HepG2 (cell line): ENCODE measurements around the gene SPATA33. TPM values are rescaled to one million over a fixed set of nuclear protein-coding genes. Genes with fewer than 3 reads are reported as not detected.

ENCODE experiments used
- CAMTA2 ChIP-seq: sonication (generic); formaldehyde crosslinking; IDR thresholded peaks from 2 replicates; pipeline ENCODE4 v1.4.0; 2020; ENCODE audit warnings: mild to moderate bottlenecking, missing genetic modification reagents, borderline replicate concordance
- CSRNP2 ChIP-seq: sonication (generic); formaldehyde crosslinking; conservative IDR thresholded peaks from 2 replicates; pipeline ENCODE4 v1.8.0; 2022; ENCODE audit warnings: low read depth, missing genetic modification reagents
- HDAC1 ChIP-seq: sonication (generic); formaldehyde crosslinking; IDR thresholded peaks from 2 replicates; pipeline ENCODE4 v1.5.1; 2020; ENCODE audit warnings: mild to moderate bottlenecking, missing genetic modification reagents
- HNF1B ChIP-seq: sonication (generic); formaldehyde crosslinking; IDR thresholded peaks from 2 replicates; pipeline ENCODE4 v1.5.1; 2020; ENCODE audit warnings: mild to moderate bottlenecking, moderate library complexity, missing genetic modification reagents
- KDM4B ChIP-seq: sonication (generic); formaldehyde crosslinking; IDR thresholded peaks from 2 replicates; pipeline ENCODE4 v1.4.0; 2020; ENCODE audit warnings: missing genetic modification reagents
- KLF13 ChIP-seq: sonication (generic); formaldehyde crosslinking; IDR thresholded peaks from 2 replicates; pipeline ENCODE4 v1.4.0; 2020; ENCODE audit warnings: mild to moderate bottlenecking, missing genetic modification reagents
- NFYB ChIP-seq: sonication (generic); formaldehyde crosslinking; IDR thresholded peaks from 2 replicates; pipeline ENCODE4 v1.4.0; 2020; ENCODE audit warnings: missing genetic modification reagents
- PTBP1 ChIP-seq: fragments of 200-400 bp; formaldehyde crosslinking; IDR thresholded peaks from 2 replicates; pipeline ENCODE4 v1.6.1; 2018; ENCODE audit warnings: low read length, low read depth; ENCODE audit not compliant: poor library complexity, severe bottlenecking
- RARA ChIP-seq: IDR thresholded peaks from 2 replicates; pipeline ENCODE4 v1.6.1; 2016; ENCODE audit warnings: missing genetic modification reagents, missing compliant biosample characterization
- ZNF558 ChIP-seq: sonication (generic); formaldehyde crosslinking; IDR thresholded peaks from 2 replicates; pipeline ENCODE4 v1.9.0; 2022; ENCODE audit warnings: mild to moderate bottlenecking, missing genetic modification reagents, borderline replicate concordance
- ZNF629 ChIP-seq: sonication (generic); formaldehyde crosslinking; conservative IDR thresholded peaks from 2 replicates; pipeline ENCODE4 v1.5.0; 2020; ENCODE audit warnings: missing genetic modification reagents
- polyA plus RNA-seq, 8 experiments: library from polyadenylated mRNA; depleted of rRNA in 3 of 8; stranded (reverse) in 7 of 8; unstranded in 1 of 8; fragments of >200 nt; fragmentation: Illumina TruSeq in 4 of 8; extraction: Trizol in 4 of 8; gene quantifications; 2 replicates each; pipeline versions ENCODE4 v1.2.1 to v1.2.3, GENCODE V29; 2011 to 2016; ENCODE audit warnings: low read depth in 4 of 8, missing spikeins in 1 of 8, mixed read lengths in 1 of 8; ENCODE audit not compliant: insufficient read depth in 1 of 8
- total RNA-seq, 5 experiments: library from RNA; depleted of rRNA; stranded (reverse); fragments of >200 nt; fragmentation: Illumina TruSeq; extraction: Trizol; gene quantifications; 2 replicates each; pipeline ENCODE4 v1.2.3, GENCODE V29; 2016; ENCODE audit warnings: low read depth in 1 of 5
- TF ChIP-seq, protein P1 (sequence below): IDR thresholded peaks from 2 replicates; pipeline ENCODE4 v1.6.1; 2016; ENCODE audit warnings: low read depth, missing genetic modification reagents, missing compliant biosample characterization
- TF ChIP-seq, protein P2 (sequence below): sonication (generic); formaldehyde crosslinking; IDR thresholded peaks from 2 replicates; pipeline ENCODE4 v1.9.0; 2021; ENCODE audit warnings: missing genetic modification reagents, mild to moderate bottlenecking, borderline replicate concordance
- TF ChIP-seq, protein P3 (sequence below): sonication (generic); formaldehyde crosslinking; IDR thresholded peaks from 2 replicates; pipeline ENCODE4 v1.8.1; 2023; ENCODE audit warnings: mild to moderate bottlenecking, inconsistent platforms, moderate library complexity, missing genetic modification reagents, borderline replicate concordance
- TF ChIP-seq, protein P4 (sequence below): sonication (generic); formaldehyde crosslinking; IDR thresholded peaks from 2 replicates; pipeline ENCODE4 v1.4.0; 2020; ENCODE audit warnings: missing genetic modification reagents, borderline replicate concordance

SPATA33 gene
- total and polyA plus RNA-seq, 2 of the 13 experiments (the other 11 are each of a cell fraction or from before 2014, with no cell fraction given), result 5.7 to 11.0 TPM

DNA sequence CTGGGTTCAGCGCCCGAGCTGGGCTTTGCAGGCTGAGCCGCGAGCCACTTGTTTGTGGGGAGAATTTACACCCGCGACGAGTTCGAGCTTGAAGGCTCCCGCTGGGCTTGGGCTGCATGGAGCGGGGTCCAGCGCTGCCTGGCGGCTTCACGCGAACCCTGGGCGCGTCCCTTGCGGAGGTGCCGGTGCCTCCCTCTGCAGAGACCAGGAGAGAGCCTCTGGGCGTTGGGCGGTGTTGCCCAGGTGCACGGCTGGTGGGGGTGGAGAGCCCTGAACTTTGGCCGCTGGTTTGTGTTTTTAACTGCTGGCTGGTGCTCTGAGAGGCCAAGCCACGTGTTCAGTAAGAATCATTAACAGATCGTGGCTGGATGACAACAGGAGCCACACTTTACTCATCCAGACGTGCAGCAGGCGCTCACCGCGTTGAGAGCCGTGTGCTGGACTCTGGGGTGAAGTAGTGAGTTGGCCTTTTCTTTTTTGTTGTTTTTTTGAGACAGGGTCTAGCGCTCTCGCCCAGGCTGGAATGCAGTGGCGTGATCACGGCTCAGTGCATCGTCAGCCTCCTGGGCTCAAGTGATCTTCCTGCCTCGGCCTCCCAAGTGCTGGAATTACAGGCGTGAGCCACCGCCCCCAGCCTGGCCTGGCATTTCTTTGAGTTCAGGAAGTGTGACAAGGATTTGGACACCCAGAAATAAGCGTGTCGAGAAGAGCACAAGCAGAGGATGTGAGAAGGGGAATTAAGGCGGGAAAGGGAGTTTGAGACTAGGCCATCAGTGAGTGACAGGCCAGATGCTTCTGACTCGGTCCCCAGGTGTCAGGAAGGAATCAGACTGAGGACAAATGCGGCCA, 29.7 kb downstream of the SPATA33 start (continued):
- TF ChIP-seq, protein P1, sequence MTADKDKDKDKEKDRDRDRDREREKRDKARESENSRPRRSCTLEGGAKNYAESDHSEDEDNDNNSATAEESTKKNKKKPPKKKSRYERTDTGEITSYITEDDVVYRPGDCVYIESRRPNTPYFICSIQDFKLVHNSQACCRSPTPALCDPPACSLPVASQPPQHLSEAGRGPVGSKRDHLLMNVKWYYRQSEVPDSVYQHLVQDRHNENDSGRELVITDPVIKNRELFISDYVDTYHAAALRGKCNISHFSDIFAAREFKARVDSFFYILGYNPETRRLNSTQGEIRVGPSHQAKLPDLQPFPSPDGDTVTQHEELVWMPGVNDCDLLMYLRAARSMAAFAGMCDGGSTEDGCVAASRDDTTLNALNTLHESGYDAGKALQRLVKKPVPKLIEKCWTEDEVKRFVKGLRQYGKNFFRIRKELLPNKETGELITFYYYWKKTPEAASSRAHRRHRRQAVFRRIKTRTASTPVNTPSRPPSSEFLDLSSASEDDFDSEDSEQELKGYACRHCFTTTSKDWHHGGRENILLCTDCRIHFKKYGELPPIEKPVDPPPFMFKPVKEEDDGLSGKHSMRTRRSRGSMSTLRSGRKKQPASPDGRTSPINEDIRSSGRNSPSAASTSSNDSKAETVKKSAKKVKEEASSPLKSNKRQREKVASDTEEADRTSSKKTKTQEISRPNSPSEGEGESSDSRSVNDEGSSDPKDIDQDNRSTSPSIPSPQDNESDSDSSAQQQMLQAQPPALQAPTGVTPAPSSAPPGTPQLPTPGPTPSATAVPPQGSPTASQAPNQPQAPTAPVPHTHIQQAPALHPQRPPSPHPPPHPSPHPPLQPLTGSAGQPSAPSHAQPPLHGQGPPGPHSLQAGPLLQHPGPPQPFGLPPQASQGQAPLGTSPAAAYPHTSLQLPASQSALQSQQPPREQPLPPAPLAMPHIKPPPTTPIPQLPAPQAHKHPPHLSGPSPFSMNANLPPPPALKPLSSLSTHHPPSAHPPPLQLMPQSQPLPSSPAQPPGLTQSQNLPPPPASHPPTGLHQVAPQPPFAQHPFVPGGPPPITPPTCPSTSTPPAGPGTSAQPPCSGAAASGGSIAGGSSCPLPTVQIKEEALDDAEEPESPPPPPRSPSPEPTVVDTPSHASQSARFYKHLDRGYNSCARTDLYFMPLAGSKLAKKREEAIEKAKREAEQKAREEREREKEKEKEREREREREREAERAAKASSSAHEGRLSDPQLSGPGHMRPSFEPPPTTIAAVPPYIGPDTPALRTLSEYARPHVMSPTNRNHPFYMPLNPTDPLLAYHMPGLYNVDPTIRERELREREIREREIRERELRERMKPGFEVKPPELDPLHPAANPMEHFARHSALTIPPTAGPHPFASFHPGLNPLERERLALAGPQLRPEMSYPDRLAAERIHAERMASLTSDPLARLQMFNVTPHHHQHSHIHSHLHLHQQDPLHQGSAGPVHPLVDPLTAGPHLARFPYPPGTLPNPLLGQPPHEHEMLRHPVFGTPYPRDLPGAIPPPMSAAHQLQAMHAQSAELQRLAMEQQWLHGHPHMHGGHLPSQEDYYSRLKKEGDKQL (CRISPR knock-in tag), result peak; percentile 89
- TF ChIP-seq KDM4B (CRISPR knock-in tag) (no peak), KLF13 (CRISPR knock-in tag) (0 out of 2 replicates have a peak, but pooled peaks have one; percentile 44), PTBP1 (no peak), CSRNP2 (CRISPR knock-in tag) (no peak), HNF1B (CRISPR knock-in tag) (peak; percentile 100), HDAC1 (CRISPR knock-in tag) (peak; percentile 99), ZNF558 (peak; percentile 76; the same call in 1 of the 2 replicates), RARA (CRISPR knock-in tag) (peak; percentile 92), CAMTA2 (CRISPR knock-in tag) (peak; percentile 93), NFYB (no peak; the same call in 1 of the 2 replicates), ZNF629 (CRISPR knock-in tag) (peak; percentile 64)
- TF ChIP-seq, protein P2, sequence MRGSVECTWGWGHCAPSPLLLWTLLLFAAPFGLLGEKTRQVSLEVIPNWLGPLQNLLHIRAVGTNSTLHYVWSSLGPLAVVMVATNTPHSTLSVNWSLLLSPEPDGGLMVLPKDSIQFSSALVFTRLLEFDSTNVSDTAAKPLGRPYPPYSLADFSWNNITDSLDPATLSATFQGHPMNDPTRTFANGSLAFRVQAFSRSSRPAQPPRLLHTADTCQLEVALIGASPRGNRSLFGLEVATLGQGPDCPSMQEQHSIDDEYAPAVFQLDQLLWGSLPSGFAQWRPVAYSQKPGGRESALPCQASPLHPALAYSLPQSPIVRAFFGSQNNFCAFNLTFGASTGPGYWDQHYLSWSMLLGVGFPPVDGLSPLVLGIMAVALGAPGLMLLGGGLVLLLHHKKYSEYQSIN (CRISPR knock-in tag), result no peak
- TF ChIP-seq, protein P3, sequence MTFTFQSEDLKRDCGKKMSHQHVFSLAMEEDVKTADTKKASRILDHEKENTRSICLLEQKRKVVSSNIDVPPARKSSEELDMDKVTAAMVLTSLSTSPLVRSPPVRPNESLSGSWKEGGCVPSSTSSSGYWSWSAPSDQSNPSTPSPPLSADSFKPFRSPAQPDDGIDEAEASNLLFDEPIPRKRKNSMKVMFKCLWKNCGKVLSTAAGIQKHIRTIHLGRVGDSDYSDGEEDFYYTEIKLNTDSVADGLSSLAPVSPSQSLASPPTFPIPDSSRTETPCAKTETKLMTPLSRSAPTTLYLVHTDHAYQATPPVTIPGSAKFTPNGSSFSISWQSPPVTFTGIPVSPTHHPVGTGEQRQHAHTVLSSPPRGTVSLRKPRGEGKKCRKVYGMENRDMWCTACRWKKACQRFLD (CRISPR knock-in tag), result peak; percentile 97; the same call in 1 of the 2 replicates
- TF ChIP-seq, protein P4, sequence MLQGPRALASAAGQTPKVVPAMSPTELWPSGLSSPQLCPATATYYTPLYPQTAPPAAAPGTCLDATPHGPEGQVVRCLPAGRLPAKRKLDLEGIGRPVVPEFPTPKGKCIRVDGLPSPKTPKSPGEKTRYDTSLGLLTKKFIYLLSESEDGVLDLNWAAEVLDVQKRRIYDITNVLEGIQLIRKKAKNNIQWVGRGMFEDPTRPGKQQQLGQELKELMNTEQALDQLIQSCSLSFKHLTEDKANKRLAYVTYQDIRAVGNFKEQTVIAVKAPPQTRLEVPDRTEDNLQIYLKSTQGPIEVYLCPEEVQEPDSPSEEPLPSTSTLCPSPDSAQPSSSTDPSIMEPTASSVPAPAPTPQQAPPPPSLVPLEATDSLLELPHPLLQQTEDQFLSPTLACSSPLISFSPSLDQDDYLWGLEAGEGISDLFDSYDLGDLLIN (CRISPR knock-in tag), result peak; percentile 99
